GM12875 (cell line): ENCODE data around the gene RGS7BP.

Experiments used
- H3K4me3 ChIP-seq: one replicate; pipeline ENCODE4 v1.5.1; 2011; ENCODE audit warnings: low read depth, low read length, control low read depth
- TF ChIP-seq, protein P1 (sequence below): IDR thresholded peaks from 2 replicates; pipeline ENCODE4 v1.5.1; 2011; ENCODE audit warnings: low read depth, mild to moderate bottlenecking, control low read depth, inconsistent platforms, low read length, moderate library complexity, borderline replicate concordance; ENCODE audit not compliant: insufficient read depth

Gene RGS7BP

DNA sequence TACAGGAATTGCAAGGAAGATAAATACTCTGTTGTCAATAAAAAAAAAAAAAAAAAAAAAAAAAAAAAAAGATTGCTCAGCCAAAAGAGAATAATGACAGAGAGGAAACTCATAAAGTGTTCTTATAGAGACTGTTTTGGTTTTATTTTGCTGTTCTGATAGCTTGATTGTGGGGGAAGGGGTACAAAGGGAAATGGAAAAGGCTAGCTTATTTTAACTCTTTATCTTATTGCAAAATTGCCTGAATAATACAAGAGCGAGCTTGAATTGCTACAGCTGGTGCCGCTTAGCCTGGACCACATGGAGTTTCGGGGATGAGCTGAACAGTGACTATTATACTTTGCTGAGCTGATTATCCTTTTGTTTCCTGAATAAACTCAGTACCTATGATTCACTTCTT, 153.5 kb downstream of the RGS7BP start:
- TF ChIP-seq, protein P1, sequence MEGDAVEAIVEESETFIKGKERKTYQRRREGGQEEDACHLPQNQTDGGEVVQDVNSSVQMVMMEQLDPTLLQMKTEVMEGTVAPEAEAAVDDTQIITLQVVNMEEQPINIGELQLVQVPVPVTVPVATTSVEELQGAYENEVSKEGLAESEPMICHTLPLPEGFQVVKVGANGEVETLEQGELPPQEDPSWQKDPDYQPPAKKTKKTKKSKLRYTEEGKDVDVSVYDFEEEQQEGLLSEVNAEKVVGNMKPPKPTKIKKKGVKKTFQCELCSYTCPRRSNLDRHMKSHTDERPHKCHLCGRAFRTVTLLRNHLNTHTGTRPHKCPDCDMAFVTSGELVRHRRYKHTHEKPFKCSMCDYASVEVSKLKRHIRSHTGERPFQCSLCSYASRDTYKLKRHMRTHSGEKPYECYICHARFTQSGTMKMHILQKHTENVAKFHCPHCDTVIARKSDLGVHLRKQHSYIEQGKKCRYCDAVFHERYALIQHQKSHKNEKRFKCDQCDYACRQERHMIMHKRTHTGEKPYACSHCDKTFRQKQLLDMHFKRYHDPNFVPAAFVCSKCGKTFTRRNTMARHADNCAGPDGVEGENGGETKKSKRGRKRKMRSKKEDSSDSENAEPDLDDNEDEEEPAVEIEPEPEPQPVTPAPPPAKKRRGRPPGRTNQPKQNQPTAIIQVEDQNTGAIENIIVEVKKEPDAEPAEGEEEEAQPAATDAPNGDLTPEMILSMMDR = no peak
- no peak overlapping the region for H3K4me3 ChIP-seq
